GM19099 (cell line): ENCODE results near the gene UFM1.

Experiments used
- POLR2A ChIP-seq: IDR thresholded peaks from 3 replicates; pipeline ENCODE4 v1.6.1; 2011; ENCODE audit warnings: low read depth; ENCODE audit not compliant: insufficient read length; ENCODE audit errors: extremely low read depth

Gene UFM1

GRCh38 chr13:38394777-38395496 is 45.3 kb downstream of the UFM1 start:
- TF ChIP-seq POLR2A: no peak

- TF ChIP-seq POLR2A: no peak
Observed at GRCh38 chr13:38395497-38395788, 45.8 kb downstream of the UFM1 start.

GRCh38 chr13:38398711-38399493 is 49.3 kb downstream of the UFM1 start:
- no peak for TF ChIP-seq POLR2A

- TF ChIP-seq POLR2A: no peak
Observed at GRCh38 chr13:38399535-38399934, 49.9 kb downstream of the UFM1 start.

GRCh38 chr13:38401276-38401675 is 51.6 kb downstream of the UFM1 start:
- TF ChIP-seq POLR2A: no peak

GRCh38 chr13:38405216-38405615 is 55.6 kb downstream of the UFM1 start:
- TF ChIP-seq POLR2A: no peak

GRCh38 chr13:38409771-38410170 is 60.1 kb downstream of the UFM1 start:
- TF ChIP-seq POLR2A: no peak

GRCh38 chr13:38412266-38412665 is 62.6 kb downstream of the UFM1 start:
- no peak for TF ChIP-seq POLR2A
